ENCODE measurements around the gene FGFR1OP2.

The FGFR1OP2 gene

GRCh38 chr12:27005495-27005894 is 67.2 kb downstream of the FGFR1OP2 start:
- DNase-seq: no peak

- DNase-seq: no peak
Observed at GRCh38 chr12:27006797-27007467, 68.7 kb downstream of the FGFR1OP2 start.

- no peak for DNase-seq
Observed at GRCh38 chr12:27008081-27008480, 69.8 kb downstream of the FGFR1OP2 start.

GRCh38 chr12:27009881-27010301 is 71.6 kb downstream of the FGFR1OP2 start:
- DNase-seq: no peak

GRCh38 chr12:27012239-27012981 is 74.1 kb downstream of the FGFR1OP2 start:
- no peak for DNase-seq

GRCh38 chr12:27012982-27013255 is 74.6 kb downstream of the FGFR1OP2 start:
- DNase-seq: no peak

GRCh38 chr12:27013611-27014084 is 75.4 kb downstream of the FGFR1OP2 start:
- peak; percentile 59 for DNase-seq

GRCh38 chr12:27014085-27014858 is 76.0 kb downstream of the FGFR1OP2 start, which contains the start of gene TM7SF3:
TM7SF3 (minus strand) TSS chr12:27014384; CDS start chr12:27014168, 216 bp downstream.
- peak; percentile 95 for DNase-seq

- DNase-seq: no peak
Observed at GRCh38 chr12:27014859-27015729, 76.8 kb downstream of the FGFR1OP2 start.

GRCh38 chr12:27015730-27016076 is 77.4 kb downstream of the FGFR1OP2 start:
- DNase-seq: no peak
